ENCODE measurements around the gene SOS1. TPM values are rescaled to one million over a fixed set of nuclear protein-coding genes. Genes with fewer than 3 reads are reported as not detected.

SOS1 gene
- total RNA-seq, 1 donor from 2014 or later: 28.5 TPM

GRCh38 chr2:39093218-39093898, 27.5 kb downstream of the SOS1 start:
- Mint-ChIP-seq H3K4me3 (no peak overlapping the region), H3K36me3 (peaks cover 23% of the 10 kb centered on the region), H3K9me3 (peaks cover 8% of the 10 kb centered on the region), H3K27ac (no peak overlapping the region), H3K4me1 (no peaks in the 10 kb centered on the region), H3K27me3 (ENCODE audit: insufficient read depth, low read depth) (no peaks in the 10 kb centered on the region)
- Histone ChIP-seq H3K4me3 (no peak overlapping the region), H4K20me1 (ENCODE audit: low read depth) (peaks cover 23% of the 10 kb centered on the region), H3K4me2 (no peak overlapping the region), H3K79me2 (ENCODE audit: low read depth) (peaks cover 100% of the 10 kb centered on the region), H3K4me1 (peaks cover 14% of the 10 kb centered on the region), H3K36me3 (no peaks in the 10 kb centered on the region), H3K27me3 (no peaks in the 10 kb centered on the region), H3F3A (ENCODE audit: low read depth) (no peaks in the 10 kb centered on the region), H3K27ac (no peak overlapping the region), H2AFZ (replicated peaks) (no peak overlapping the region), H3K9me3 (ENCODE audit: low read depth) (no peaks in the 10 kb centered on the region), H3K9ac (no peak overlapping the region)
- DNase-seq (ENCODE audit: low spot score): no peak
- TF ChIP-seq EZH2 (IDR thresholded peaks at IDR 0.05) (no peak), EZH2phosphoT487 (IDR thresholded peaks at IDR 0.05) (no peak), CTCF (IDR thresholded peaks at IDR 0.05) (no peak)

- Histone ChIP-seq H4K20me1 (ENCODE audit: low read depth) (peaks cover 24% of the 10 kb centered on the region), H3K4me2 (no peak overlapping the region), H3F3A (ENCODE audit: low read depth) (no peaks in the 10 kb centered on the region), H2AFZ (replicated peaks) (no peak overlapping the region), H3K4me1 (peaks cover 14% of the 10 kb centered on the region), H3K9ac (no peak overlapping the region), H3K27me3 (no peaks in the 10 kb centered on the region), H3K36me3 (no peaks in the 10 kb centered on the region), H3K79me2 (ENCODE audit: low read depth) (peaks cover 100% of the 10 kb centered on the region), H3K27ac (no peak overlapping the region), H3K4me3 (no peak overlapping the region), H3K9me3 (ENCODE audit: low read depth) (no peaks in the 10 kb centered on the region)
- DNase-seq (ENCODE audit: low spot score): peak; percentile 27
- peaks cover 13% of the 10 kb centered on the region for H3K9me3 Mint-ChIP-seq
- H3K4me3 Mint-ChIP-seq: no peak overlapping the region
- H3K4me1 Mint-ChIP-seq: no peaks in the 10 kb centered on the region
- peaks cover 22% of the 10 kb centered on the region for H3K36me3 Mint-ChIP-seq
- H3K27me3 Mint-ChIP-seq (ENCODE audit: insufficient read depth, low read depth): no peaks in the 10 kb centered on the region
- TF ChIP-seq CTCF (IDR thresholded peaks at IDR 0.05): no peak
- TF ChIP-seq EZH2 (IDR thresholded peaks at IDR 0.05): no peak
- no peak for TF ChIP-seq EZH2phosphoT487 (IDR thresholded peaks at IDR 0.05)
- H3K27ac Mint-ChIP-seq: peak overlapping the region; percentile 3
Measured at GRCh38 chr2:39091543-39091942, 29.3 kb downstream of the SOS1 start.

GRCh38 chr2:39091063-39091462, 29.8 kb downstream of the SOS1 start:
- peaks cover 29% of the 10 kb centered on the region for H4K20me1 ChIP-seq (ENCODE audit: low read depth)
- DNase-seq (ENCODE audit: low spot score): no peak
- H3K27me3 ChIP-seq: no peaks in the 10 kb centered on the region
- Mint-ChIP-seq H3K27me3 (ENCODE audit: insufficient read depth, low read depth) (no peaks in the 10 kb centered on the region), H3K36me3 (peaks cover 22% of the 10 kb centered on the region), H3K9me3 (peaks cover 13% of the 10 kb centered on the region), H3K4me1 (no peaks in the 10 kb centered on the region), H3K27ac (no peak overlapping the region), H3K4me3 (no peak overlapping the region)
- no peaks in the 10 kb centered on the region for H3K9me3 ChIP-seq (ENCODE audit: low read depth)
- no peak overlapping the region for H2AFZ ChIP-seq (replicated peaks)
- H3K36me3 ChIP-seq: no peaks in the 10 kb centered on the region
- H3K79me2 ChIP-seq (ENCODE audit: low read depth): peaks cover 100% of the 10 kb centered on the region
- H3F3A ChIP-seq (ENCODE audit: low read depth): no peaks in the 10 kb centered on the region
- TF ChIP-seq EZH2phosphoT487 (IDR thresholded peaks at IDR 0.05) (no peak), EZH2 (IDR thresholded peaks at IDR 0.05) (no peak), CTCF (IDR thresholded peaks at IDR 0.05) (no peak)
- H3K27ac ChIP-seq: no peak overlapping the region
- H3K9ac ChIP-seq: no peak overlapping the region
- peaks cover 14% of the 10 kb centered on the region for H3K4me1 ChIP-seq
- H3K4me3 ChIP-seq: no peak overlapping the region
- no peak overlapping the region for H3K4me2 ChIP-seq

All from neural progenitor cell (in vitro differentiated cells).